Left lobe of liver (tissue), 2 donors: ENCODE data around the gene NEDD4L. TPM values are rescaled to one million over a fixed set of nuclear protein-coding genes. Genes with fewer than 3 reads are reported as not detected.
"Not testable (repeated sequence)": the region's sequence is repeated elsewhere in the genome, so short reads cannot be mapped to it uniquely, and the experiment has no call there.

Source experiments
- ATAC-seq: fragments of 200-7000 bp; cut with Tn5 transposase; one replicate; pipeline ENCODE4 v1.9.1; 2020; ENCODE audit warnings: mild to moderate bottlenecking, moderate library complexity
- DNase-seq: peaks from one replicate; pipeline ENCODE4 v3.0.0-alpha.2; 2020; ENCODE audit warnings: low spot score
- total RNA-seq: library from RNA; stranded (reverse); gene quantifications from one replicate; pipeline ENCODE4 v1.2.1, GENCODE V29; 2021
- donor health status: DM: no; HTN: no; CAD: no; lungs with moderate emphysema.
- donor health status: DM: no; HTN: yes; CAD: no.

NEDD4L gene
- total RNA-seq: 22.3 TPM

DNA sequence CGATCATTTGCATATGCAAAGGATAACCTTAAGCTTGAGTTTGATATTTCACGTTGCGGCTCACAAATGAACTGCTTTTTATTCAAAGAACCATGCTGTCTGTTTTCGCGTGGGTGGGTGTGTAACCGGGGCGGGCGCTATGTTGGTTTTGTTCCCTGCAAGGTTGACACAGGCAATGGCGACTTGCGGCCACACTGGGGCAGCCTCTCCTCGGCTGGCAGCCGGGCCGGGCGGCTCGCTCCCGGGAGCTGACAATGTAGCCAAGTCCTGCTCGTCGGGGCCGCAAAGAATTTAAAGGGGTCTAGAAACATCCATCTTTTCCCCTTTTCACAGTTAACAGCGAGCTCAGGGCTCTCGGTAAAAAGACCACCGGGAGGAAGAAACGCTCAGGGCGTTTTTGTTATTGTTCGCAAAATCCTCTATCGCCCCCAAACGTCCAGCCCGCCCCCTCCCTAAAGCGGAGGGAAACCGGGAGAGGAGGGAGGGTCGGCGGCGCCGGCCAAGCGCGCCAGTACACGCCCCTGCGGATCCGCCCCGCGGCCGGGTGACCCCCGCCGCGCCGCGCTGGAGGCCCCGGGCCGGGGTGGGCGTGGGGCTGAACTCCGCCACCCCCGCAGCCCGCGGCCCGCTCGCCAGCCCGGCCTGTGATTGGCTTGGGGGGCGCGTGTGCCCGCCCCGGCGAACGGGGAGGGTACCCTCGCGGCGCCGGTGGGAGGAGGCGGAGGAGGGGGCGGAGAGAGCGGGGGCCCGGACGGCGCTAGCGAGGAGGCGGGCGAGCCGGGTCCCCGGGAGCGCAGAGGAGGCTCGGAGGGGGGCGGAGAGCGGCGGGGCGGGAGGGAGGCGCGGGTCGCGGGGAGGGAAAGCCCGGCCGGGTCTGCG lies at the start of gene NEDD4L:
TSS of gene NEDD4L (plus strand) at position 736 of the 879 bp plus-strand sequence. CDS start 435 bp downstream, outside the sequence.
- ATAC-seq: peak; percentile 81

DNA sequence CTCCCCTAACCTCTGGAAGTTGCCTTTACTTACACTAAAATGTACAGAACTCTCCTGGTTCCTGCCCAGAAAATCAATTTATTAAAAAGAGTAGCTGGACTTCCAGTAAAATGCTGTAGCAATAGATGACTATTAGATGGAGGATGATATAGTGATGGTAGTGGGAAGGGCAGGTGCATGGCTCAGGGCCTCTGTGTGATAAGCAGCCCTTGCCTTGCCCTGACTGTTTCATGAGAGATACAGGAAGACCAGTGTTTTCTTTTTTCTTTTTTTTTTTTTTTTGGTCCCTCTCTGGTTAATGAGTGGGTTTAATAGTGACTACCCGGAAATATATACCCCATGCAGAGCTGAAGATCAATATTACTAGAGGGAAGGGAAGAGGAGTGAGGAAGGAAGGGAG lies 48.7 kb upstream of the NEDD4L start:
- ATAC-seq: no peak
- DNase-seq: no peak

More for the DNA sequence above, at the start of gene NEDD4L:
- DNase-seq: peak; percentile 90

DNA sequence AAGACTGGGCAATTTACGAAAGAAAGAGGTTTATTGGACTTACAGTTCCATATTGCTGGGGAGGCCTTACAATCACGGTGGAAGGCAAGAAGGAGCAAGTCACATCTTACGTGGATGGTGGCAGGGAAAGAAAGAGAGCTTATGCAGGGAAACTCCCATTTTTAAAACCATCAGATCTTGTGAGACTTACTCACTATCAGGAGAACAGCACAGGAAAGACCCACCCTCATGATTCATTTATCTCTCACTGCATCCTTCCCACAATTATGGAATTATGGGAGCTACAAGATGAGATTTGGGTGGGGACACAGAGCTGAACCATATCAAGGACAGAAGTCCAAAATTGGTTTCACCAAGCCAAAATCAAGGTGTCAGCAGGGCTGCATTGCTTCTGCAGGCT lies 47.1 kb upstream of the NEDD4L start:
- DNase-seq, ATAC-seq: not testable (repeated sequence)

DNA sequence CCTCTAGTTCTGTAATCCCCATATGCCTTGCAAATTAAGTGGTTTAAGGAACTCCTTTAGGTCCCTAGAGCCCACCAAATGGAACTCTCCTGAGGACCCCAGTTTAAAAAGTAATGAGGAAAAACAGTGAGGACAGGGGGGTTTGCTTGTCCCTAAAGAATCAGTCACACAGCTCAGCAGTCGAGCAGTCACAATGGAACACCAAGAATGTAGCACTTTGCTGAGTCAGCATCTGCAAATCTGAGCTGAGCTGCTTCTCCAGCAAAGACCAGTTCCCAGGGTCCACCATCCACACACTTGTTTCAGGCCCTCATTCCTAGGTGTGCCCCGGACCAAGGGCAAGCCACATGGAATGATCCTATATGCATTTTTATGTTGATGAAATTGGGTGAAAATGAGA lies 46.2 kb upstream of the NEDD4L start:
- no peak for DNase-seq
- no peak for ATAC-seq

GRCh38 chr18:57998461-57998860 lies 45.6 kb upstream of the NEDD4L start:
- ATAC-seq: no peak
- DNase-seq: no peak

- no peak for ATAC-seq
- no peak for DNase-seq
These were observed 39.7 kb upstream of the NEDD4L start for GRCh38 chr18:58004317-58004716.

- ATAC-seq (no peak), DNase-seq (no peak)
These were observed 39.0 kb upstream of the NEDD4L start for GRCh38 chr18:58005011-58005410.

GRCh38 chr18:58005885-58006523 lies 38.0 kb upstream of the NEDD4L start:
- no peak for DNase-seq
- no peak for ATAC-seq

DNA sequence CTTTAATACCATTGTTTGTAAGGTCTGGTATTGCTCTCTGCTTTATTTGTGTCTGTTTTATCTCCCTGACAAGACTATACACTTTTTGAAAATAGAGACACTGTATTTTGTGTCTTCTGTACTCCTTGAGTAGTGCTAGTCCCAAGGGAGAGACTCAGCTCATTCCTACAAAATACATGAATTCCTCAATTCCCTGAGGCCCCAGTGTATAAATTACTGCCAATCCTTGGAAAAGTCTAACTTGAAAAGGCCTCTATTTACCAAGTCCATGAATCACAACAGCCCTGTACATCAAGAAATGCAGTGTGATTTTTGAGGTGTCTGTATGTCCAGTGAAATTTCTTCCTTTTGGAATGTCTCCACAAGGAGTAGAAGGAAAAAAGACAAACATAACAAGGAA lies 34.9 kb upstream of the NEDD4L start:
- DNase-seq (no peak), ATAC-seq (no peak)

- ATAC-seq: no peak
- no peak for DNase-seq
These were observed 33.8 kb upstream of the NEDD4L start for GRCh38 chr18:58010265-58010664.

DNA sequence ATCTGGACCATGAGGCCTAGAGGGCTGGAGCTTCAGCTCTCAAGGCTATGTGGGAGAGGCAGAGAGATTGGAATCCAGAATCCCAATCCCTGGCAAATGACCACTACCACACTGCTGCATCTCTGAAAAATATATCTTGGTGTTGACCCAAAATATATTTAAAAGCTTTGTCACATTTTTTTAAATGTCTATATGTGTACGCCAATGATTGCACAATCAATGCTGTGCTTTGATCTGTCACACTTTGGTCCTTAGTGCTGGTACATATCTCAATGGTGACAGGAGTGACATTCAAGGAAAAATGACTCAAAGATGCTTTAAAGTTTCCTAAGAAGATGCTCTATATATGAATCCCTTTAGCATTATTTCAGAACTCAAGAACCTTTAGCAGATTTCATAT lies 31.7 kb upstream of the NEDD4L start:
- DNase-seq: no peak
- no peak for ATAC-seq

GRCh38 chr18:58013241-58014211 lies 30.5 kb upstream of the NEDD4L start:
- ATAC-seq: peak; percentile 89
- peak; percentile 48 for DNase-seq

DNA sequence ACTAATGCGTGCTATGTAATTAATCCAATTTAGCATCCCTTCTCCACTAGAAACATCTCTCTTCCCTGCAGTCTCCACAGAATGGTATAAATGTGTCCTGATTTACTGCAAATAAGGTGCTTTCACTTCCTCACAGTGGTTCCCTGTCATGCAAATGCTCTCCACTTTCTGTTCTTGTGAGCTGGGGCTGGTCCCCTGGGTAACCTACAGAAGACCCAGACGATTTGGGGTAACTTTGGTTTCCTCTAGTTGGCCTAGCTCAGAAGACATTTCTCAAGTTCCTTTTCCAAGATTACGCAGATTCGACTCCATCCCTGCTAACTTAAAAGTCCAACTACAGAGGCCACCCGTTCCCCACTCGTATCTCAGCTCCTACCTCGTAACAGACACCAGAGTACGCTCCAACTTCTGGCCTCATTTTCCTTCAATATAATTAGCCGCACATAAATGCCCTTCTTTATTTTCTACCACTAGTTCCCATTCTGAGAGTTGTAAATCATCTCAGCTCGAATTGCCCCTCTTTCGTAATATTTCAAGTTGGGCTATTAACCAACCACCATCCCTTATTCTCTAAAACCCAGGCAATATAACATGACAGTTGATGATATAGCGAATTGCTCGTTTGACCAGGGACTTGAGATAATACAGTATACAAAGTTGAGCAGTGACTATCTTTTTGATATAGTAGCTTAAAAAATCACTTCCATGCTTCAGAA lies 28.8 kb upstream of the NEDD4L start:
- ATAC-seq: peak; percentile 27
- no peak for DNase-seq

DNA sequence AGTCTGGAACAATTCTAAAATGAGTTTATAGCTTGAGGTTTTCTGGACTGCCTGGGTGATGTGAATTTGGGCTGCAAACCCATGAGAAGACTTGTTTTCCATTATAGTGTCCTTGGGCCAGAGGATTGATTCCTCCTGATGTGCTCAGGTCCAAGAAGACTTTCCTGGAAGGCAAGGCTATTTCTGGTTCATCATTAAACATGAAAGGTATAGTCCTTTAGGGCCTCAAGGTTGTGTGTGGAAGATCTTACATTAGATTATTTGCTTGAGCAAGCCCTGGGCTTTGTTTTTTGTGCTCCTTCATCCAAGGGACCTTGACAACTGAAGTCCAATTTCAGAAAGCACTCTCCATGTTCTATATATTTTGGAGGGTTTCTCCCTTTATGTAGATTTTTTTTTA lies 26.8 kb upstream of the NEDD4L start:
- no peak for DNase-seq
- no peak for ATAC-seq

DNA sequence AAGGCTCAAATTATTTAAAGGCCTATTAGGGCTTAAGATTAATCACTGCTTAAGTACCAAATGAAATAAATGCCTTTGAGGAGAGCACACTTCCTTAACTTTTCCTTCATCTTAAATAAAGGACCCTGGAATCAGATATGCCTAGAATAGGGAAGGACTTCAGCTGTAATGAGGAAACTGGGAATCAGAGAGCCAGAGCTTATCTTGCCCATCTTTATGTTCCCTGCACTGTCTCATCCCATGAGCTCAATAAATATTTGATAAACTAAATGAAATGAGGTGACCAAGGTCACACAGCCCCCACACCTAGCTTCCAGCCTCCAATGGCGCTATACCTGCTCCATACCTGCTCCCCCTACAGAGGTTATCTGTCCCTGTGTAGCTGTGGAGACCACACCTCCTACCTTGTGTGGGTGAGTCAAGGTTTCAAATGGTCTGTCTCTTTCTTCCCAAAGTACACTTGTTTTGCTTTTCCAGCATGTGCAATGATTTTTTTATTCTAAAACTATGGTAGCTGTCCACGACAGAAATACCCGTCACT lies 23.4 kb upstream of the NEDD4L start:
- no peak for ATAC-seq
- DNase-seq: no peak

DNA sequence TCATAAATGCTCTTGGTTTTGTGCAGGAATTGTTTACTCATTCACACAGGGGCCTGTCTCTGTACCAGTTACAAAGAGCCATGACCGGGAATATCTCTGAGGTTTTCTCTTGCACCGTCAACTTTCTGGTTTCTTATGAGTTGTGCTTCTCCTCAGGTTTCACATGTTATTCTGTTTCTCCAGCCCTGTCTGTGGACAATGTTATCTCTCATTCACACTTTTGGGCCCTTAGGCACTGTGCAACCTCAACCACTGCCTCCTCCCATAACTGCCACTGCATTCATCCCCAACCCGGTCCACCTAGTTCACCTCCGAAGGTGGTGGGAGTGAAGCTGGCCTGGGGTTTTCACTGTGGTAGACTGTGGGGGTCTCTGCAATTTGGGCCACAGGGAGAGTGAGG lies 22.5 kb upstream of the NEDD4L start:
- DNase-seq (no peak), ATAC-seq (no peak)

DNA sequence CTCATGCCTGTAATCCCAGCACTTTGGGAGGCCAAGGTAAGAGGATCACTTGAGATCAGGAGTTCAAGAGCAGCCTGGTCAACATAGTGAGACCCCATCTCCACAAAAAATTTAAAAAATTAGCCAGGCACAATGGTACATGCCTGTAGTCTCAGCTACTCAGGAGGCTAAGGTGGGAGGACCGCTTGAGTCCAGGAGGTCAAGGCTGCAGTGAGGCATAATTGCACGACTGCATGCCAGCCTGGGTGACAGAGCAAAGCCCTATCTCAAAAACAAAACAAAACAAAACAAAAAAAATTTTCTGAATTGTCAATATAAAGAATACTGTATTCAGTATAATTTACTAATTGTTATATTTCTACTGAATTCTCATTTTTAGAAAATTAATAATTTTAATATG lies 20.9 kb upstream of the NEDD4L start:
- no peak for DNase-seq
- no peak for ATAC-seq

- DNase-seq: no peak
These were observed 19.9 kb upstream of the NEDD4L start for GRCh38 chr18:58024139-58024538.

GRCh38 chr18:58025205-58025604 lies 18.8 kb upstream of the NEDD4L start:
- ATAC-seq (no peak), DNase-seq (no peak)

More at GRCh38 chr18:58024139-58024538, 19.9 kb upstream of the NEDD4L start:
- no peak for ATAC-seq

DNA sequence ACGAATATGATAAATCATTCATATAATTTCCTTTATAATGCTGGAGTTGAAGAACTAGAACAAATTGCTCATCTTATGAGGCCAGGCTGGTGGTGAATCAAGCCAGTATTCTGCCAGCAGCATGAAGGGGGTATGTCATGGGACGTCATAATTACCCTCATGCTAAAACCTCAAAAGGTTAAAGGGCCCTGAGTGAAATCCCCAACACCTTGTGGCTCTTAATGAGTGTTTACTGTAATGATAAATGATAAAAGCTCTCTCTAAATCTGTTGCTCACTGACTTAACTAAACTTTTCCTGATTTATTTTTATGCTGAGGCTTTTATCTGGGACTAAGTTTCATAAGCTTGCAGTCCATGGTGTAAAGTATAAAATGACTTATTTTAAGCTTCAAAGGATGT lies 18.3 kb upstream of the NEDD4L start:
- no peak for DNase-seq
- ATAC-seq: no peak
